HS-27A (cell line): ENCODE results near the gene SH2D1A.

Experiments
- DNase-seq: peaks from one replicate; pipeline ENCODE4 v3.0.0-alpha.2; 2012; ENCODE audit warnings: low read depth, missing footprints

SH2D1A gene

DNA sequence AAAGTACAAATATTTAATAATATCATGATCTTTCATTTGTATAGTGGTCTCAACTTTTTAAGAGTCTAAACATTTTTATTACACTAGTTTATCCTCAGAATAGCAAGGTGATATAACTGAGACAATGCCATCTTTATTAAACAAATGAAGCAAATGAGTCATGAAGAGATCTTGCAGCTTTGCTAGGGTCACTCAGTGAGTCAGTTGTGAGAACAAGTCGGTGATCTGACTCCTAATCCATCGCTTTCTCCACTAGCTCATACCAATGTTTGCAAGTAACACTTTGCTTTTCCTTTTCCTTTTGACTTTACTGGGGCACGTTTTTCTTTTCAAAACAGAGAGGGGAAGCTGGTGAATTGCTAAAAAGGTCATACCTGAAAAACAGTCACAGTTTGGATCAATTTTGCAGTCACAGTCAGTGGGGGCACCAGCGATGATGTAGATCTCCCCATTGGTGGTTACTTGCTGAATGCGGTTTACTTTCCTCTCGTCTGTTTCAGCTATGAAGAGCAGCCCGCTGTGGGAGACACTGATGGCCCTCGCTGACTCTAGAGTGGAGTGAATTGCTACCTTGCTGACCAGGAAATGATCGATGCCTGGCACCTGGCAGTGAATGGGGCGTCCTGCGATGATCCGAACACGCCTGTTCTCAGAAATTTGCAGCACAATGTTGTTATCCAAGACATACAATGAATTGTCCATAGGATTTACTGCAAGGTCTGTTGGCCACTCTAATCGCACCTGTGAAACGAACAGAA, 75.7 kb downstream of the SH2D1A start:
- DNase-seq: no peak
